NOMO-1 treated with dmso at 0.1 percent for 144 hours (cell line): ENCODE measurements around the gene TACO1.

Source experiments
- DNase-seq: peaks from one replicate; lab custom pipeline; 2025; ENCODE audit not compliant: unreplicated experiment; lab: John Stamatoyannopoulos, UW

Gene TACO1

DNA sequence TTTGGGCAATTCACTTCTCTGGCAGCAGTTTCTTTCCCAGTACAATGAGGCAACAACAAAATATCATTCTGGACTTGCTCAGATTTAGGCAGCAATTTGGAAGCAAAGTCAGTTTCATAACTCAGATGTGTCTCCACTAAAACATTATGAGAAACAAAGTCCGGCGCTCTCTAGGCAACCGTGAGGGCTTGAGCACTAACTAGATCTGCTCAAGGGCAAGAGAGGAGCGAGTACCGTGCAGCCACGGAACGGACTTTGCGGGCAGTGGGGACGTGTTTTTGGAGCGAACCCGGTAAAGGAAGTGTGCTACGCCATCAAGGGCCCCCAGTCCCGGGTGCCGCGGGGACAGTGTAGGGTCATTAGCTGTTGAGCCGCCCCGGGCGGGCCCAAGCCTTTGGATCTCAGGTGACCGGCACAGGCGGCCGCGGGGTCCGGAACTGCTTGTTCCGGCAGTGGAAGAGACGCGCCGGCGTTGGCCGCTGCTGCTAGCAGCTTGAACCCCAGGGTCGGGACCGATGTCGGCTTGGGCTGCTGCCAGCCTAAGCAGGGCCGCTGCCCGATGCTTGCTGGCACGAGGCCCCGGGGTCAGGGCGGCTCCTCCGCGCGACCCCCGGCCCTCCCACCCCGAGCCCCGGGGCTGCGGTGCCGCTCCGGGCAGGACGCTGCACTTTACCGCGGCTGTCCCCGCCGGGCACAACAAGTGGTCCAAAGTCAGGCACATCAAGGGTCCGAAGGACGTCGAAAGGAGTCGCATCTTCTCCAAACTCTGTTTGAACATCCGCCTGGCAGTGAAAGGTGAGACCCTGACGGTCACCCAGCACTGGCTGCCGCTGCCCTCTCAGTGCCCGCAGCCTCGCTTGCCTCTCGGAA lies at the start of gene TACO1:
Gene TACO1 (plus strand): TSS at position 327 of the 870 bp plus-strand sequence. CDS start 189 bp downstream, at position 516.
- DNase-seq = peak; percentile 67

DNA sequence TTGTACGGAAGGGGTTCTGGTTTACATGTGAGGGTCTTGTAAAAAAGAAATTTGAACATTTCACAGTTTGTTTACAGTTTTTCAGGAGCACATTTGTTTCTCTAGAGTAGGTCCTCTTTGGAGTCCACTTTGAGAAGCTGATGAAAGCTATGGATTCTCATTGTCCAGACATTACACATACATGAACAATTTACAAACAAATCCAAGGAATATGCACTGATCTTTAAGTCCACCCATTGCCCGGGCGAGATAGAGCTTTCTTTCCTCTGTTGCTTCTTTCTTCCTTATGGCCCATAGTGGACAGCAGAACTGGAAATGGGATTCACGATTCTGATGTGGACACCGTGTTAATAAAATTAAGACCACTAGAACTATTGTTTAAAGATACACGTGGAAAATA lies 48.5 kb upstream of the TACO1 start:
- DNase-seq = no peak

- DNase-seq = no peak
Observed at GRCh38 chr17:63555500-63556156, 45.1 kb upstream of the TACO1 start.

- no peak for DNase-seq
Observed at GRCh38 chr17:63557416-63557815, 43.3 kb upstream of the TACO1 start.

- DNase-seq = no peak
Observed at GRCh38 chr17:63558441-63558840, 42.3 kb upstream of the TACO1 start.

DNA sequence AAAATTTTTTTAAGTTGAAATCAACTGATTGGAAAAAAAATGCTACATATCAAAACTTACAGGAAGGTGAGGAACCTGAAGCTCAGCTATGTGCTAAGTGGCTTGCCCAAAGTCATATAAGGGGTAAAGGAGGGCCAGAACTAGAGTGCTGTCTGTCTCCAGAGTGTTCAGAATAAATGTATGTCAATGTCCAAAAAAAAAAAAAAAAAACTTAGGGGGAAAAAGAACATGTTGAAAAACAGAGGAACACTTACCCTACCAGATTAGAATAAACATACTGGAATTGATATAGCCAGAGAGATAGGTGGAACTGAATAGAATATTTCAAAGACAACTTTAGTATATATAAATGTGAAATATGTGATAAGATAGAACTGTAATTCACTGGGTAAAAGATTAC lies 38.9 kb upstream of the TACO1 start:
- DNase-seq = no peak

GRCh38 chr17:63563339-63563738 lies 37.4 kb upstream of the TACO1 start:
- DNase-seq = no peak

- no peak for DNase-seq
Observed at GRCh38 chr17:63564562-63564961, 36.1 kb upstream of the TACO1 start.

GRCh38 chr17:63567229-63567628 lies 33.5 kb upstream of the TACO1 start:
- no peak for DNase-seq

DNA sequence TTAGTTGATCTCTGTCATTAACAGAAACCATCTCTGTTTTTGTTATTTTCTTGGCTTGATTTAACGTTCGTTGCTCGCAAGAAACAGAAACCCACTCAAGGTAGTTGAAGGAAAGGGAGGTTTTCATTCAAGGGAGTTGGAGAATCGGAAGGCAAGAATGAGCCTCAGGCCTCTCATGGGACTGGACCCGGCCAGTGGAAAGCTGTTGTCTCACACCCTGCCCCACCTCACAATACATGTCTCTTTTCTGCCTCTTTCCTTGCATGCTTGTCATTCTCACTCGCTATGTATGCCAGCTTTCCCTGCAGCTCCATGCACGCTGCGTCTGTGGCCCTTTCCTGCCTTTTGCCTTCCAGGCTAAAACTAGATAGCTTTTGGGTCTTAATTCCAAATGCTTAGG lies 32.1 kb upstream of the TACO1 start:
- DNase-seq = no peak

DNA sequence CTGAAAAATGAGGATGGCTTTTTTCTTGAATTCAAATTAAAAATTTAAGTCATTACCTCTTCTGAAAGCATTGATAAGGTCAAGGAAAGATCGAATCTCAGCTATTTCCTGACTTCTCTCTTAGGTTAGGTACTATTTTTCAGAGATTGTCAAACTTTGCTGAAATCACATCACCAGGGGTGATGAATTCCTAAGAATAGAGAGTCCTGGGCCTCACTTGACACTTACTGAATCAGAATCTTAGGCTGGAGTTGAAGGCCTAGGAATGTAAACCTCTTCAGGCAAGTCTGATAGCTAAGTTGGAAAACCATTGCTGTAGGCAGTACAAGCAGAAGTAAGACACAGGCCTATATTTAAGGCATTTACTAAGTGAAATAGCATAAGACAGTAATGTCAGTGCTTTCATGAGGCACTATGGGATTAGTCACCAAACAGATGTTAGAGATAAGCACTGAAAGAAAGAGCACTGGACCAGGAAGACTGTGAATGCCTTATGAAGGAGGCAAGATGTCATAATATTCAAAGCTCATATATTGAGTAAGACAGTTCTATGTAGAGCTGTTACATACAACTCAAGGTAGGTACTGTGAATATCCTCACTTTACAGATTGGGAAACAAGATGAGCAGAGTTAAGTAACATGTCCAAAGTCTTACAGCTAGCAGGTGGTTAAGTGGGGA lies 28.9 kb upstream of the TACO1 start:
- DNase-seq = no peak

DNA sequence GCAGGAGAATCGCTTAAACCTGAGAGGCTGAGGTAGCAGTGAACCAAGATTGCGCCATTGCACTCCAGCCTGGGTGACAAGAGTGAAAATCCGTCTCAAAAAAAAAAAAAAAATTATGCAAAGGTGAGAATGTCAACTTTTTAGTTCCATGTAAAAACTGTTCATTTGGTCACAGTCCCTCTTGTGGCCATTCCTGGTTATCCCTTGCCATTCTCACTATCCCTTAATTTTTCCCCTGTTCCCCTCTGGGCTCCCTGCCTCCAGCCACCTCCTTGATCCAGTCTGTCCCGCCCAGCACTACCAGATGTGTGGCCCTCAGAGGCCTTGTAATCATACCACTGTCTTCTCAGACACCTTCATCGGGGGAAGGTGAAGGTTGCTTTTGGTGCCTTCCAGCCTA lies 27.1 kb upstream of the TACO1 start:
- no peak for DNase-seq

- no peak for DNase-seq
Observed at GRCh38 chr17:63578027-63578768, 22.5 kb upstream of the TACO1 start.

- DNase-seq = no peak
Observed at GRCh38 chr17:63578769-63579111, 22.0 kb upstream of the TACO1 start.

DNA sequence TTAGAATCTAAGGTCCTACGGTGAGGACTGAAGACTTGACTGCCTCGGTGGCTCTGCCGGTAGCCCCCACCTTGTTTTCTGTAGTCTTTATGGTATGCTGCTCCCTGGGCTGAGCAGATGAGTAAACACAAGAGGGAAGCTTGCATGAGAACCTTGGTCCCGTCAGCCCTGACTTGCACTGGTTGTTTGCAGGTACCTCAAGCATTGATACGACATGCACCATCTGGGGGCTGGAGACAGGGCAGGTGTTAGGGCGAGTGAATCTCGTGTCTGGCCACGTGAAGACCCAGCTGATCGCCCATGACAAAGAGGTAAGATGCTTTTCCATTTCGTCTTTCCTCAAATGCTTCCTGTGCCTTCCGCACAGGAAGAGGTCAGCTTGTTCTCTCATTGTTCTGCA lies 21.1 kb upstream of the TACO1 start:
- DNase-seq = no peak

DNA sequence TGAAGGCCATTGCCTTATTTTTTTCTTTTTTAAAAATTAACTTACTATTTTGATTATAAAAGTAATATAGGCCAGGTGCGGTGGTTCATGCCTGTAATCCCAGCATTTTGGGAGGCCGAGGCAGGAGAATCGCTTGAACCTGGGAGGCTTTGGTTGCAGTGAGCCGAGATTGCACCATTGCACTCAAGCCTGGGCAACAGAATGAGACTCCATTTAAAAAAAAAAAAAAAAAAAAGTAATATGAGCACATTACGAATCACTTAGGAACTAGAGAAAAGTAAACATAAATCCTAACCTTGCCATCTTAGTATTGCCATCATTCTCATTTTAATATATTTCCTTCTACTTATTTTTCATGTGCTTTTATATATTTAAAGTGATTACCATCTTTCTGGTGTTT lies 12.9 kb upstream of the TACO1 start:
- no peak for DNase-seq

GRCh38 chr17:63588797-63589196 lies 11.9 kb upstream of the TACO1 start:
- DNase-seq = no peak

GRCh38 chr17:63589646-63590045 lies 11.0 kb upstream of the TACO1 start:
- no peak for DNase-seq

DNA sequence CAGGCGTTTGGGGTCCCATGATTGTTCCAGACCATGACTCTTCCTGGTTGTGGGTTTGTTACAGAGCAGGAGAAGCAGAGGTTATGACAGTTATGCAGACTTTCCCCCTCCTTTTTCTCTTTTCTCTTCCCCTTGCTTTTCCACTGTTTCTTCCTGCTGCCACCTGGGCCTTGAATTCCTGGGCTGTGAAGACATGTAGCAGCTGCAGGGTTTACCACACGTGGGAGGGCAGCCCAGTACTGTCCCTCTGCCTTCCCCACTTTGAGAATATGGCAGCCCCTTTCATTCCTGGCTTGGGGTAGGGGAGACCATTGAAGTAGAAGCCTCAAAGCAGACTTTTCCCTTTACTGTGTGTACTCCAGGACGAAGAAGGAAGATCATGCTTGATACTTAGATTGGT lies 7.9 kb upstream of the TACO1 start:
- no peak for DNase-seq

DNA sequence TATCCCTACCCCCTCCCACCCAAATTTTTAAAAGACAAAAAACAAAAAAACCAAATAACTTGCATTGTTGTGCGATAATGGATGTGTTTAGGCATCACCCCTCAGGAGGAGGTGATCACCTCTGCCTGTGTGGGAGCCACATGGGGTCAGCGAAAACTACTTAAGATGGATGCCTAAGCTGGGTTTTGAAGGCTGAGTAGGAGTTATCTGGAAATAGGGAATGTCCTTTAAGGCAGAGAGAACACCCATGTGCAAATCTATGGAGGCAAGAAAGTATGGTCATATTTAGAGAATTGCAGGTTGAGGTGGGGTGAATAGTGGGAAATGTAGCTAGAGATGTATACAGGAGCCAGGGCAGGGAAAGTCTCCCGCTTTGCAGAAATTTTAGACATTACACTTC lies 5.6 kb upstream of the TACO1 start:
- no peak for DNase-seq

- no peak for DNase-seq
Observed at GRCh38 chr17:63596856-63597586, 3.7 kb upstream of the TACO1 start.
